K562 (cell line): ENCODE results near the gene PSRC1. TPM values are rescaled to one million over a fixed set of nuclear protein-coding genes. Genes with fewer than 3 reads are reported as not detected.

Source experiments
- ATF7 ChIP-seq: fragments of 450-650 bp; IDR thresholded peaks from 2 replicates; pipeline ENCODE4 v1.7.1; 2014; ENCODE audit warnings: mild to moderate bottlenecking, moderate library complexity
- CBFB ChIP-seq: sonication (generic); formaldehyde crosslinking; IDR thresholded peaks from 2 replicates; pipeline ENCODE4 v1.4.0; 2020; ENCODE audit warnings: mild to moderate bottlenecking, missing genetic modification reagents
- CREM ChIP-seq: IDR thresholded peaks from 2 replicates; pipeline ENCODE4 v1.6.1; 2014; ENCODE audit warnings: antibody characterized with exemption, low read depth
- DPF2 ChIP-seq: fragments of 450-650 bp; IDR thresholded peaks from 2 replicates; pipeline ENCODE4 v1.6.1; 2016
- EP300 ChIP-seq: IDR thresholded peaks from 2 replicates; pipeline ENCODE4 v1.6.1; 2012; ENCODE audit warnings: low read length, improper control_type of control experiment
- KDM4B ChIP-seq, 2 experiments: fragments of 450-650 bp in 1 of 2; sonication (generic) in 1 of 2; IDR thresholded peaks; 2 replicates each; pipeline ENCODE4 v1.6.1; 2016 to 2017; ENCODE audit warnings: borderline replicate concordance in 2 of 2, antibody characterized with exemption in 1 of 2, low read depth in 1 of 2, mild to moderate bottlenecking in 1 of 2
- KLF1 ChIP-seq: fragments of 450-650 bp; IDR thresholded peaks from 2 replicates; pipeline ENCODE4 v1.6.1; 2016; ENCODE audit warnings: missing genetic modification characterization, missing compliant biosample characterization
- MAFF ChIP-seq: IDR thresholded peaks from 2 replicates; pipeline ENCODE4 v1.6.1; 2012; ENCODE audit warnings: low read length, improper control_type of control experiment
- PTRF ChIP-seq: fragments of 450-650 bp; IDR thresholded peaks from 2 replicates; pipeline ENCODE4 v1.6.1; 2016; ENCODE audit warnings: mild to moderate bottlenecking, missing genetic modification characterization, missing compliant biosample characterization
- TRIM24 ChIP-seq, 2 experiments: fragments of 450-650 bp; IDR thresholded peaks; 2 replicates each; pipeline ENCODE4 v1.6.1; 2016
- ZFPM2 ChIP-seq: fragments of 250-450 bp; sonication (Bioruptor Pico); IDR thresholded peaks from 2 replicates; pipeline ENCODE4 v1.5.1; 2022; ENCODE audit warnings: mild to moderate bottlenecking
- ZNF24 ChIP-seq: fragments of 450-650 bp; IDR thresholded peaks from 2 replicates; pipeline ENCODE4 v1.6.1; 2016
- ZNF311 ChIP-seq: fragments of 250-450 bp; sonication (Bioruptor Pico); IDR thresholded peaks from 2 replicates; pipeline ENCODE4 v1.4.0; 2020; ENCODE audit warnings: mild to moderate bottlenecking, moderate library complexity
- polyA plus RNA-seq, 8 experiments: library from polyadenylated mRNA; depleted of rRNA in 4 of 8; stranded (reverse) in 5 of 8; unstranded in 3 of 8; fragments of >200 nt; fragmentation: Nextera tagmentation in 2 of 8; fragmentation: Illumina TruSeq in 1 of 8; extraction: Ambion mirVana in 2 of 8; extraction: Trizol in 1 of 8; gene quantifications; 2 replicates each; pipeline versions ENCODE4 v1.2.1 to v1.2.3, GENCODE V29; 2011 to 2014; ENCODE audit warnings: inconsistent platforms in 1 of 8, missing spikeins in 1 of 8
- total RNA-seq, 7 experiments: library from RNA; depleted of rRNA in 6 of 7; stranded (reverse); fragments of >200 nt in 6 of 7; fragmentation: Illumina TruSeq in 2 of 7; extraction: Trizol in 2 of 7; gene quantifications; 2 replicates each; pipeline versions ENCODE4 v1.2.1 to v1.2.3, GENCODE V29; 2011 to 2021; ENCODE audit warnings: low replicate concordance in 1 of 7
- TF ChIP-seq, protein P1 (sequence below): sonication (generic); formaldehyde crosslinking; IDR thresholded peaks from 2 replicates; pipeline ENCODE4 v1.8.1; 2023; ENCODE audit warnings: mild to moderate bottlenecking, missing genetic modification reagents
- TF ChIP-seq, protein P2 (sequence below), 2 experiments: fragments of 450-650 bp in 1 of 2; IDR thresholded peaks; 2 replicates each; pipeline ENCODE4 v1.6.1; 2011 to 2017; ENCODE audit warnings: low read depth in 2 of 2, antibody characterized with exemption in 1 of 2, borderline replicate concordance in 1 of 2, low read length in 1 of 2, mild to moderate bottlenecking in 1 of 2, mixed read lengths in 1 of 2; ENCODE audit not compliant: control insufficient read depth in 1 of 2
- TF ChIP-seq, protein P3 (sequence below): fragments of 450-650 bp; IDR thresholded peaks from 2 replicates; pipeline ENCODE4 v1.6.1; 2016
- TF ChIP-seq, protein P4 (sequence below): fragments of 250-450 bp; sonication (Bioruptor Pico); IDR thresholded peaks from 2 replicates; pipeline ENCODE4 v1.4.0; 2020
- TF ChIP-seq, protein P5 (sequence below), 2 experiments: IDR thresholded peaks; 2 replicates each; pipeline ENCODE4 v1.6.1; 2011; ENCODE audit warnings: borderline replicate concordance in 1 of 2, control low read depth in 1 of 2, low read depth in 1 of 2, low read length in 1 of 2, mild to moderate bottlenecking in 1 of 2, mixed read lengths in 1 of 2, moderate library complexity in 1 of 2; ENCODE audit not compliant: insufficient read depth in 1 of 2, insufficient read length in 1 of 2, poor library complexity in 1 of 2, severe bottlenecking in 1 of 2; ENCODE audit errors: extremely low read depth in 1 of 2

PSRC1 gene
- total and polyA plus RNA-seq, 9 of the 15 experiments (the other 6 are each of a cell fraction or from before 2014, with no cell fraction given) = 6.5 to 65.2 (median 39.3) TPM

DNA sequence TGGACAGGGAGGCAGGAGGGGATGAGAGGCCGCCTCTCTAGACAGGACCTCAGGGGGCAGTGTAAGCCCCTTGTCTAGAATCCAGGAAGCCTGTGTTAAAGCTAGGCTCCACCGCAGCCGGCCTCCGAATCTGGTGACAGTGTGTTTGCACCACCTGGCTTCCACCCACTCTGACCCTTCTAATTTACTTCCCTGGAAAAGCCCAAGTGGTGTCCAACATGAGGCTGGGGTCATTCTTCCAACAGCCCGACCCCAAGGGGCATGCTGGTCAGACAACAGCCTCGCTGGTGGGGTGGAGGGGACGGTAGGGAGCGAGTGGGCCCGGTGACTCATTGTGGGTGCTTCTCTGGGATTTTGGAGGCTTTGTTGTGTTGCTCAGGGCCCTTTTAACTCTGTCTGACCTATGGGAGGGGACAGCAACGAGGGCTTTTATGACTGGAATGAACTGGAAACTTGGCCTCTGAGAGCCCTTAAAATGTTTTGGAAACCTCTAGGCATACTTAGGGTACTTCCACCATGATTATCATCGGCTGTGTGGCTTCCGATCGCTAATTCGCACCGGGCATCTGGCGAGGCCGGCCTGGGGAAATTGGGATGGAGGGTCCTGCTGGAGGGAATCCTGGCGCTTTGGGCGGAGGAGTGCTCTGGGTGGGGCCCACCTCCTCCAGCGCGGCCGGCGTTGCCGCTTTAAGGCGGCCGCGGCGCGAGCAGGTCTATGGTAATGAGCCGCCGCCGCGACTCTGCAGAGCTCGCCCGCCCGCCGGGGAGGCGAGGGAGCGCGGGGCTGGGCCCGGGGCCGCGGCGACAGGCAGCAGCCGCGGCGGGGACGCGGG is 33.9 kb downstream of the PSRC1 start, which contains the start of gene CELSR2 (continued):
- no peak for TF ChIP-seq ZFPM2 (CRISPR knock-in tag)
- TF ChIP-seq, protein P1, sequence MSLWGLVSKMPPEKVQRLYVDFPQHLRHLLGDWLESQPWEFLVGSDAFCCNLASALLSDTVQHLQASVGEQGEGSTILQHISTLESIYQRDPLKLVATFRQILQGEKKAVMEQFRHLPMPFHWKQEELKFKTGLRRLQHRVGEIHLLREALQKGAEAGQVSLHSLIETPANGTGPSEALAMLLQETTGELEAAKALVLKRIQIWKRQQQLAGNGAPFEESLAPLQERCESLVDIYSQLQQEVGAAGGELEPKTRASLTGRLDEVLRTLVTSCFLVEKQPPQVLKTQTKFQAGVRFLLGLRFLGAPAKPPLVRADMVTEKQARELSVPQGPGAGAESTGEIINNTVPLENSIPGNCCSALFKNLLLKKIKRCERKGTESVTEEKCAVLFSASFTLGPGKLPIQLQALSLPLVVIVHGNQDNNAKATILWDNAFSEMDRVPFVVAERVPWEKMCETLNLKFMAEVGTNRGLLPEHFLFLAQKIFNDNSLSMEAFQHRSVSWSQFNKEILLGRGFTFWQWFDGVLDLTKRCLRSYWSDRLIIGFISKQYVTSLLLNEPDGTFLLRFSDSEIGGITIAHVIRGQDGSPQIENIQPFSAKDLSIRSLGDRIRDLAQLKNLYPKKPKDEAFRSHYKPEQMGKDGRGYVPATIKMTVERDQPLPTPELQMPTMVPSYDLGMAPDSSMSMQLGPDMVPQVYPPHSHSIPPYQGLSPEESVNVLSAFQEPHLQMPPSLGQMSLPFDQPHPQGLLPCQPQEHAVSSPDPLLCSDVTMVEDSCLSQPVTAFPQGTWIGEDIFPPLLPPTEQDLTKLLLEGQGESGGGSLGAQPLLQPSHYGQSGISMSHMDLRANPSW (CRISPR knock-in tag) = 0 out of 2 replicates have a peak, but pooled peaks have one; percentile 69
- TF ChIP-seq KDM4B (IDR thresholded peaks at IDR 0.05; ENCODE audit: borderline replicate concordance in 2 of 2, low read depth in 1 of 2) = no peak; a peak in 1 of 4 replicates
- no peak for TF ChIP-seq KLF1 (tag)
- TF ChIP-seq, protein P2, sequence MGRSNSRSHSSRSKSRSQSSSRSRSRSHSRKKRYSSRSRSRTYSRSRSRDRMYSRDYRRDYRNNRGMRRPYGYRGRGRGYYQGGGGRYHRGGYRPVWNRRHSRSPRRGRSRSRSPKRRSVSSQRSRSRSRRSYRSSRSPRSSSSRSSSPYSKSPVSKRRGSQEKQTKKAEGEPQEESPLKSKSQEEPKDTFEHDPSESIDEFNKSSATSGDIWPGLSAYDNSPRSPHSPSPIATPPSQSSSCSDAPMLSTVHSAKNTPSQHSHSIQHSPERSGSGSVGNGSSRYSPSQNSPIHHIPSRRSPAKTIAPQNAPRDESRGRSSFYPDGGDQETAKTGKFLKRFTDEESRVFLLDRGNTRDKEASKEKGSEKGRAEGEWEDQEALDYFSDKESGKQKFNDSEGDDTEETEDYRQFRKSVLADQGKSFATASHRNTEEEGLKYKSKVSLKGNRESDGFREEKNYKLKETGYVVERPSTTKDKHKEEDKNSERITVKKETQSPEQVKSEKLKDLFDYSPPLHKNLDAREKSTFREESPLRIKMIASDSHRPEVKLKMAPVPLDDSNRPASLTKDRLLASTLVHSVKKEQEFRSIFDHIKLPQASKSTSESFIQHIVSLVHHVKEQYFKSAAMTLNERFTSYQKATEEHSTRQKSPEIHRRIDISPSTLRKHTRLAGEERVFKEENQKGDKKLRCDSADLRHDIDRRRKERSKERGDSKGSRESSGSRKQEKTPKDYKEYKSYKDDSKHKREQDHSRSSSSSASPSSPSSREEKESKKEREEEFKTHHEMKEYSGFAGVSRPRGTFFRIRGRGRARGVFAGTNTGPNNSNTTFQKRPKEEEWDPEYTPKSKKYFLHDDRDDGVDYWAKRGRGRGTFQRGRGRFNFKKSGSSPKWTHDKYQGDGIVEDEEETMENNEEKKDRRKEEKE (IDR thresholded peaks at IDR 0.05; ENCODE audit: borderline replicate concordance in 1 of 2, control insufficient read depth in 1 of 2, low read depth in 2 of 2, low read length in 1 of 2) = no peak
- TF ChIP-seq ZNF24 = no peak
- no peak; the same call in none of the 2 replicates for TF ChIP-seq DPF2
- TF ChIP-seq, protein P3, sequence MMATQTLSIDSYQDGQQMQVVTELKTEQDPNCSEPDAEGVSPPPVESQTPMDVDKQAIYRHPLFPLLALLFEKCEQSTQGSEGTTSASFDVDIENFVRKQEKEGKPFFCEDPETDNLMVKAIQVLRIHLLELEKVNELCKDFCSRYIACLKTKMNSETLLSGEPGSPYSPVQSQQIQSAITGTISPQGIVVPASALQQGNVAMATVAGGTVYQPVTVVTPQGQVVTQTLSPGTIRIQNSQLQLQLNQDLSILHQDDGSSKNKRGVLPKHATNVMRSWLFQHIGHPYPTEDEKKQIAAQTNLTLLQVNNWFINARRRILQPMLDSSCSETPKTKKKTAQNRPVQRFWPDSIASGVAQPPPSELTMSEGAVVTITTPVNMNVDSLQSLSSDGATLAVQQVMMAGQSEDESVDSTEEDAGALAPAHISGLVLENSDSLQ = no peak
- 0 out of 2 replicates have a peak, but pooled peaks have one; percentile 31 for TF ChIP-seq ATF7
- no peak for TF ChIP-seq CBFB (CRISPR knock-in tag)
- no peak for TF ChIP-seq EP300
- no peak for TF ChIP-seq TRIM24 (IDR thresholded peaks at IDR 0.05)
- TF ChIP-seq, protein P4, sequence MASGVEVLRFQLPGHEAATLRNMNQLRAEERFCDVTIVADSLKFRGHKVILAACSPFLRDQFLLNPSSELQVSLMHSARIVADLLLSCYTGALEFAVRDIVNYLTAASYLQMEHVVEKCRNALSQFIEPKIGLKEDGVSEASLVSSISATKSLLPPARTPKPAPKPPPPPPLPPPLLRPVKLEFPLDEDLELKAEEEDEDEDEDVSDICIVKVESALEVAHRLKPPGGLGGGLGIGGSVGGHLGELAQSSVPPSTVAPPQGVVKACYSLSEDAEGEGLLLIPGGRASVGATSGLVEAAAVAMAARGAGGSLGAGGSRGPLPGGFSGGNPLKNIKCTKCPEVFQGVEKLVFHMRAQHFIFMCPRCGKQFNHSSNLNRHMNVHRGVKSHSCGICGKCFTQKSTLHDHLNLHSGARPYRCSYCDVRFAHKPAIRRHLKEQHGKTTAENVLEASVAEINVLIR (CRISPR knock-in tag) = no peak
- TF ChIP-seq, protein P5, sequence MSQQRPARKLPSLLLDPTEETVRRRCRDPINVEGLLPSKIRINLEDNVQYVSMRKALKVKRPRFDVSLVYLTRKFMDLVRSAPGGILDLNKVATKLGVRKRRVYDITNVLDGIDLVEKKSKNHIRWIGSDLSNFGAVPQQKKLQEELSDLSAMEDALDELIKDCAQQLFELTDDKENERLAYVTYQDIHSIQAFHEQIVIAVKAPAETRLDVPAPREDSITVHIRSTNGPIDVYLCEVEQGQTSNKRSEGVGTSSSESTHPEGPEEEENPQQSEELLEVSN (IDR thresholded peaks at IDR 0.05; ENCODE audit: borderline replicate concordance in 1 of 2, extremely low read depth in 1 of 2, insufficient read depth in 1 of 2, insufficient read length in 1 of 2, low read depth in 1 of 2, low read length in 1 of 2, poor library complexity in 1 of 2, severe bottlenecking in 1 of 2) = peak; percentile 91 to 94
- TF ChIP-seq CREM = peak; percentile 24; the same call in 1 of the 2 replicates
- no peak for TF ChIP-seq PTRF (tag)
- TF ChIP-seq ZNF311 (CRISPR knock-in tag) = no peak
- TF ChIP-seq MAFF = no peak
